NCI-H187 (cell line): ENCODE results near the gene PHOX2B.
"Not testable (repeated sequence)": the region's sequence is repeated elsewhere in the genome, so short reads cannot be mapped to it uniquely, and the experiment has no call there.

Experiments
- DNase-seq, 2 experiments: peaks; one replicate each; lab custom pipeline; 2025; lab: John Stamatoyannopoulos, UW

PHOX2B gene

GRCh38 chr4:41748074-41748570 lies 403 bp downstream of the PHOX2B start:
- no peak for DNase-seq

DNA sequence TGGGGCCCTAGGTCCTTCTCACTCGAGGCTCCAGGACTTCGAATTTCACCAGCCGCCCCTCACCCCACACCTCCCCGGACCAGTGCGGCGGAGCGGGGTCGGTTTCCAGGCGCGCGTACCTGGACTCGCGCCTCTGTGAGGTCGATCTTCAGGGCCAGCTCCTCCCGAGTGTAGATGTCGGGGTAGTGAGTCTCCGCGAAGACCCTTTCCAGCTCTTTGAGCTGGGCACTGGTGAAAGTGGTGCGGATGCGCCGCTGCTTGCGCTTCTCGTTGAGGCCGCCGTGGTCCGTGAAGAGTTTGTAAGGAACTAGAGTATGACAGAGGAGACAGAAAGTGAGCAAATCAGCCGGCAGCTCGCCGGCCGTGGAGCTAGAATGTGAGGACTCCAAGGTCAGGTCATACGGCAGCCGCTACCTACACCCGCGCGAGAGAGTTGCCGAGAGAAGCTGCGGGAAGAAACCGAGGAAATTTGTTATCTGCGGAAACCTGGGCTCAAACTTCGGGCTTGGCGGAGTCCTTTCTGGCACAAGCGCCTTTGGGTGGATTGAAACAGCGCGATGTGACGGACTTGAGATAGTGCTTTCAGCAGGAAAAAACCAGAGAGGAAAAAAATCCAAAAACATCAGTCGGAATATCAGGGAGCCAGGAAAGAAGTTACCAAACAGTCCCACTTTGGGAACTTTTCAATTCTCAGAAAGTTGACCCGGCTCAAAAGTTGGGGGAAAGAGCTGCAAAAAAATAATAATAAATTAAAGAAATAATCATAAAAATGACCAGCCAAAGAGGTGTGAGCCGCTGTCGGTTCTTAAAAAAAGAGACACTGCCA lies 1.1 kb downstream of the PHOX2B start:
- no peak for DNase-seq

DNA sequence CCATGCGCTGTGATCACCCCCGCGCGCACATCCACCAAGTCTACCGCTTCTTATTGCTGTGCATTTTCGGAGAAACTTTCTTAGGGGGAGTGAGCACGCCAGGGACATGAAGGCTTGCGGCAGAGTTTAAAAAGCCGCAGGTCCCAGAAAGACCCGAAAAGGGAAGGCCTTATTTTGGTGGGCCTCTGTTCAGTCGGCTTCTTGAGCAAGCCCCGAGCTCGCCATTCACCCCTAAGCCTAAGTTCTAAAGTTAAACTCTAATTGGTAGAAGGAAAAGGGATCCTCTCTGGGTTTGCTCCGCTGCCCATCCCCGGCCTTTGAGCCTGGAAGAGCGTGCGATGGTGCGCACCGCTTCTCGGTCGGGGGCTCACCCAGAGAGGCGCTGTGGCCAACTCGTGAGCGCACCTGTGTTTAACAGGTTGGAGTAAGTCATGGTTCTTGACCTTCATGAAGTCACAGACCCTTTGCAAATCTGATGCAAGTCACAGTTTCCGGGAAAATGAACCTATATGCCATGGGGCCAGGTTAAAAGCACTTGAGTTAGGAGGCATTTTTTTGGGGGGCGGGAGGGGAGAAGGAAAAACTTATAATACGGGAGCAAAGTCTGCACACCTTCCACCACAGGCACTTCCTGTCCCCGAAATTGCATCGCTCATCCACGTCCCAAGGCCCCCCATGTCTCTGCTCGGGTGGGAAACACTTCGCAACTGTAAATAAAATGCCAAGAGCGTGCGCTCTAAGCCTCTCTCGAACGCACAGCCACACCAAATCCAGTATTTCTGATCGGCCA lies 1.9 kb downstream of the PHOX2B start:
- no peak for DNase-seq

DNA sequence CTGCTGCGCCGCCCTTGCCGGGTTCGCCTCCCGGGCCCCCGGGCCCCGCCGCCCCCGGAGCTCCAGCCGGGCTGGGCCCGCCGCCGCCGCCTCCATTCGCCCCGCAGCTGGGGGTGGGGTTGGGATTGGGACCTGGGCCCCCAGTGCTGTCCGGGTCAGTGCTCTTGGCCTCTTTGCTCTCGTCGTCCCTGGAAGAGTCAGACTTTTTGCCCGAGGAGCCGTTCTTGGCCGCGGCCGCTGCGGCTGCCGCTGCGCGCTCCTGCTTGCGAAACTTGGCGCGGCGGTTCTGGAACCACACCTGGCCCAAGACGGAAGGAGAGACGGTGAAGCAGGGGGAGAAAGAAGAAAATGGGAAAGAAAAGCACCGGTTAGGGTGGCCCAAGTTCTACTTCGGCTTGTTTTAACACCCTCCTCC lies 2.5 kb downstream of the PHOX2B start:
- no peak for DNase-seq

DNA sequence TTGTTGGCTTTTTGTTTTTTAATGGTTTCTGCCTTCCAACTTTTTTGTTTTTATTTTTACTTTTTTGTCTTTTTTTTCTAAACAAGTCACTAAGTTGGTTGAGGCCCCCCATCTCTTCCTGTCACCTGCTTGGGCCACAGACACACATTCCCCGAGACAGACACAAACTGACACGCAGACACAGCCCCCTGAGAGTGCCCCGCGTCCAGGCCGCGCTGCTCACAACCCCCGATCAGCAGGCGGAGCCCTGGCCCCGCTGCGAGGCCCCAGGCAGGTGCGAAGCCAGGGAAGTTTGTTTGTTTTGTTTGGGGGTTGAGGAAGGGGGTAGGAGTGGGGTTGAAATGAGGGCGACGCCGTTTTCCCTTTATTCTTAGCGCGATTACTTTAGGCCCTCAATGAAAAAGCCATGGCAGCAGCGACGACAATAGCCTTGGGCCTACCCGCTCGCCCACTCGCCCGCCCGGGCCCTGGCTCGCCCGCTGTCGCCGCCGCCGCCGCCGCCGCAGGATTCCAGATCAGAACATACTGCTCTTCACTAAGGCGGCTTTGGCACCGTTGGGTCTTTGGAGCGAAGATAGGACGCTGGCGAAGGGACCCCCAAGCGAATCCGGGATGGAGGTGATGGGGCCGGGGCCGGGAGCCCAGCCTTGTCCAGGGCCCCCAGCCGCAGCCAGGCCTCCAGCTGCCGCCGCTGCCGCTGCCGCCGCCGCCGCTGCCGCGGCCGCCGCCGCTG lies 3.1 kb downstream of the PHOX2B start:
- DNase-seq, result no peak

- no peak for DNase-seq
Observed at GRCh38 chr4:41744572-41745291, 3.8 kb downstream of the PHOX2B start.

DNA sequence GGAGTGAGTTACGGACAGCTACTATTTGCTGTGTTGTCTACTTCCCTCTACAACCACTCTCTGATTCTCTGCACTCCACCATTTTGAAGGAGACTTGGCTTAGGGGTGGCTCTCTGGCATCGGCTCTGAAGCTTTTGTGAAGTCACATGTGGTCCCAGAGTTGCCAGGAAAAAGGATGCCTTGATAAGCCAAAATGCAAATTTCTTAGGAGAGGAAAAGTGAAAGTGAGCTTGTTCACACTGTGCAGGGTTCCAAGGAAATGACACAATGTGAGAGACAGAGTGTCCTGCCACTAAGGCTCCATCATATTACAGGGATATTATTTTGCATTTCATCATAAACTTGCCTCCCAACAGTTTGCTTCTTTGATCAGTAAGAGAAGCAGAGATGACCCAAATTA lies 7.2 kb downstream of the PHOX2B start:
- no peak for DNase-seq

DNA sequence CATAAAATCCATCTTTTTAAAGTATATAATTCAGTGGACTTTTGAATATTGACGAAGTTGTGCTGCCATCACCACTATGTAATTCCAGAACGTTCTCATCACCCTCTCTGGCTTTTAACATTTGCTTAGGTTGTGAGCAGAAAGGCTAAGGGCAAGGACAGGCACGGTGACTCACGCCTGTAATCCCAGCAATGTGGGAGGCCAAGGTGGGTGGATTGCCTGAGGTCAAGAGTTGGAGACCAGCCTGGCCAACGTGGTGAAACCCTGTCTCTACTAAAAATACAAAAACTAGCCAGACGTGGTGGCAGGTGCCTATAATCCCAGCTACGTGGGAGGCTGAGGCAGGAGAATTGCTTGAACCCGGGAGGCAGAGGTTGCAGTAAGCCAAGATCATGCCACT lies 11.0 kb downstream of the PHOX2B start:
- DNase-seq, result not testable (repeated sequence)

GRCh38 chr4:41734371-41734770 lies 14.2 kb downstream of the PHOX2B start:
- no peak for DNase-seq

DNA sequence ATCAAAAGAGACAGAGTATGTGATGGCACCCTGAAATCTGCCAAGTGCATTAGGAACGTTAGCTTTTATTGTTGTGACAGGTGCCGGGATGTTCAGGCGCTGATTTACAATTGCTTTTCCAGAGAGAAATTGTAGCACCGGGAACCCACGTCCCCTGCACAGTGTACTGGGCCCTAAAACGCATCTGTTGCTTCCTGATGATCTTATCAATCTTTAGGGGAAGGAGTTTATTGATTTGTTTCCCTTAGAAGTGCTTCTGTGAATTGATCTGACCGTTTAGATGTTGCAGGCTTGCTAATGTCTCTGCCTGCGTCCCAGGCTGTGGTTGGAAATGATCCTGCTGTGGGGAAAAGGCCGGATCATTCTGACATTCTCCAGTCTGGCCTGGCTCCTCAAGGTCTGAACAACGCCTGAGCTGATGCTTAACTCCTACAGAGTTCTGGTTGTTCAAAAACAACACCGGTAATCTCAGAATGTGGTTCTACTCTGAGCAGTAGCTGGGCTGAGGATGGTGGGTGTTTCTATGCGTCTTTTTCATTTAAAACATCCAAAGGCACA lies 16.9 kb downstream of the PHOX2B start:
- no peak for DNase-seq

GRCh38 chr4:41728573-41728913 lies 20.0 kb downstream of the PHOX2B start:
- DNase-seq, result no peak

GRCh38 chr4:41727861-41728572 lies 20.5 kb downstream of the PHOX2B start:
- DNase-seq, result no peak

DNA sequence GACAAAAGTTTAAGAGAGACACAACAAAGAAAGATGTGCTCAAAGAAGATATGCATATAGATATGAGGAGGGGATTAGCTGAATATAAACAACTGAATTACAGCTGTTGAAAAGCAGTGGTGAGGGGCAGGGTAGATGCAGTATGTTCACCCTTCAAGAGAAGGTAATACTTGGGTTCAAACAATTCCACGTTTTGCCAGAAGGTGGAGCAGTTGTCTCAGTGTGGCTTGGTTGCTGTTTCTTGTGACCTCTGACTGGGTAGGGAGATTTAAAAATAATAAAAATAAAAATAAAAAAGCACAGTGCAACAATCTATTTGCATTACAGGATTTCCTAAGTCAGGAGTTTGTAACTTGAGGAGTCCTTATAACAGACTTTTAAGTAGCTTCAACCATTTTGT lies 23.3 kb downstream of the PHOX2B start:
- DNase-seq, result no peak

GRCh38 chr4:41723286-41723685 lies 25.2 kb downstream of the PHOX2B start:
- no peak for DNase-seq

GRCh38 chr4:41722181-41722580 lies 26.3 kb downstream of the PHOX2B start:
- no peak for DNase-seq

DNA sequence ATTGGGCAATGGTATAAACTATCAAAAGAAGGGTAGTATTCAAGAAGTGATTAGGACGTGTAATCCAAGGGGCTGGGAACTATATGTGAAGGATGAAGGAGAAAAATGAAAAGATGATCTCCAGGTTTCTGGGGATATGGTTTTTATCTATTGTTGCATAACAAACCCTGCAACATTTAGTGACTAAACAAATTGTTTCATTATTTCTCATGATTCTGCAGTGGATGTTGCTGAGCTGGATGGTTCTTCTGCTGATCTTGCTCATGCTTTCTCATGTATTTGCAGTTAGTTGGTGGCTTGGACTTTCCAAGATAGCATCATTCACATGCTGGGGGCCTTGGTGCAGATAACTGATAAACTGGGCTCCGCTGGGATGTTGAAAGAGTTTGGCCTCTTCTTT lies 29.1 kb downstream of the PHOX2B start:
- DNase-seq, result no peak

DNA sequence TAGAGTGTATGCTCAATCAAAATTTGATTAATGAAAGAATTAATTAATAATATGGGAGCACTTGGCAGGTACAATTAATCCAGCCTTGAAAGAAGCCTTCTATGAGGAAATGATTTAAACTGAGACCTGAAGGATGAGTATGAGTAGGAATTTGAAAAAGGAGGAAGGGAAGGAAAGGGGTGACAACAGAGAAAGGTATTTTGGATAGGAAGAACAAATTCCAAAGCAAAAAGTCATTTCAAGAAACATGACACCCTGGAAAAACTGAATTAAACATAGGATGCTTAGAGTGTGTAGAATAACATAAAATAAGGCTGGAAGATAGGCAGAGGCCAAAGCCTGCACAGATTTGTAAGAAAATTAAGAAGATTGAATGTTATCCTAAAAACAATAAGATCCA lies 29.6 kb downstream of the PHOX2B start:
- no peak for DNase-seq

GRCh38 chr4:41715155-41715554 lies 33.4 kb downstream of the PHOX2B start:
- peak in 1 of 2 experiments; percentile 20 for DNase-seq

DNA sequence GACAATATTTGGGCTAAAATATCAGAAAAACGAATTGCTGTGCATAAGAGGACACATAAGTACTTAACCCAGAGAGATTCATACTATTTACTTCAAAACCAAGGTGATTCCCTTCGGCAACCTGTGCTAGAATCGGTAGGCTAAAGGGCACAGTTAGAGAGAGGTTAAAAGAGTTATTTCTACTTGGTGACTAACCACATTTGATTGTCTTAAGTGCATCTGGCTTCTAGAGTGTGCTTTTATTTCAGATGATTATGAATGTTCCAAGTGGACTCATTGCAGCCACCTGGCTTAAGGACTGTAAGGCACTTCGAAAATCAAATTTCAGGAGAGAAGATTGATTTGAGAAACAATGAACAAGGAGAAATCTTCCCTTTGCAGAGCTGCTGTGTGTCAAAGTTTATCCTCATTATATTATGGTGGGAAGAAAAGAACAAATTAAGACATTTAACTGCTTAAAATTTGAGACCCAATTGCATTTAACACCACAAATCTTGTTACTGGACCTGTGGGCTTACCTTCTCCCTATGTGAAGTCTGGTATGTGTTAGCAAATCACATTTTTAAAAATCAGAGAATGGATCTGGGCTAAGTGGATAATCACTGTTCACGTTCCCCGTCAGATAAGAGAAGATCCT lies 34.0 kb downstream of the PHOX2B start:
- peak; percentile 49 to 75 for DNase-seq

GRCh38 chr4:41713768-41714167 lies 34.8 kb downstream of the PHOX2B start:
- DNase-seq, result no peak
